GM18498 (cell line): ENCODE measurements around the gene GRID2IP.

Source experiments
- ATAC-seq: cut with Tn5 transposase; IDR thresholded peaks from one replicate; pipeline ENCODE4 v1.9.1; 2021; ENCODE audit warnings: mild to moderate bottlenecking, moderate library complexity; ENCODE audit not compliant: unreplicated experiment

GRID2IP gene

DNA sequence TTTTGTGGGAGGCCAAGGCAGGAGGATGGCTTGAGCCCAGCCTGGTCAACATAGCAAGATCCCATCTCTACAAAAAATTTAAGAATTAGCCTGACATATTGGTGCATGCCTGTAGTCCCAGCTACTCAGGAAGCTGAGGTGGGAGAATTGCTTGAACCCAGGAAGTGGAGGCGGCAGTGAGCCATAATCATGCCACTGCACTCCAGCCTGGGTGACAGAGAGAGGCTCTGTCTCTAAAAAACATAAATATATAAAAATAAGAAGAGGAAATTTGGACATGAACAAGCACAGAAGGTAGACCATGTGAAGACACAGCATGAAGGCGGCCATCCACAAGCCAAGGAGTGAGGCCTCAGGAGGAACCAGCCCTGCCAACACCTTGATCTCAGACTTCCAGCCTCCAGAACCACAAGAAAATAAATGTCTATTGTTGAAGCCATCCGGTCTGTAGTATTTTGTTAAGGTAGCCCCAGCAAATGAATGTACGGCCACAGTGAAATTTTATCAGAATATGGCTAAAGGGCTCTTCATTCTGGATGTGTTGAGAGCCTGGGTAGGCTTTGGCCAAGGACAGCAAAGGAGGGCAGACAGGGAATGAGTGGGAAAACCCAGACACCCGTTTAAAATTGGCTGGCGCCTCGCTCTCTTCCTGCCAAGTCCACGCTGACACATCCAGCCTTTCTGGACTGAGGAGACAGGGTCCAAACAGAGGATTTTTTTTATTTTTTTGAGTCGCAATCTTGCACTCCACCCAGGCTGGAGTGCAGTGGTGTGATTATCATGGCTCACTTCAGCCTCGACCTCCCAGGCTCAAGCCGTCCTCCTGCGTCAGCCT, 12.9 kb upstream of the GRID2IP start:
- no peak for ATAC-seq

GRCh38 chr7:6562106-6562505, 10.8 kb upstream of the GRID2IP start:
- ATAC-seq = no peak

- ATAC-seq = no peak
These were observed 8.6 kb upstream of the GRID2IP start for GRCh38 chr7:6559896-6560295.

- ATAC-seq = no peak
These were observed 7.6 kb upstream of the GRID2IP start for GRCh38 chr7:6558837-6559236.

GRCh38 chr7:6556196-6556595, 4.9 kb upstream of the GRID2IP start:
- no peak for ATAC-seq

- no peak for ATAC-seq
These were observed 3.6 kb upstream of the GRID2IP start for GRCh38 chr7:6554848-6555247.

- ATAC-seq = no peak
These were observed 2.3 kb upstream of the GRID2IP start for GRCh38 chr7:6553448-6554044.

- ATAC-seq = no peak
These were observed 3.9 kb downstream of the GRID2IP start for GRCh38 chr7:6547400-6547799.

DNA sequence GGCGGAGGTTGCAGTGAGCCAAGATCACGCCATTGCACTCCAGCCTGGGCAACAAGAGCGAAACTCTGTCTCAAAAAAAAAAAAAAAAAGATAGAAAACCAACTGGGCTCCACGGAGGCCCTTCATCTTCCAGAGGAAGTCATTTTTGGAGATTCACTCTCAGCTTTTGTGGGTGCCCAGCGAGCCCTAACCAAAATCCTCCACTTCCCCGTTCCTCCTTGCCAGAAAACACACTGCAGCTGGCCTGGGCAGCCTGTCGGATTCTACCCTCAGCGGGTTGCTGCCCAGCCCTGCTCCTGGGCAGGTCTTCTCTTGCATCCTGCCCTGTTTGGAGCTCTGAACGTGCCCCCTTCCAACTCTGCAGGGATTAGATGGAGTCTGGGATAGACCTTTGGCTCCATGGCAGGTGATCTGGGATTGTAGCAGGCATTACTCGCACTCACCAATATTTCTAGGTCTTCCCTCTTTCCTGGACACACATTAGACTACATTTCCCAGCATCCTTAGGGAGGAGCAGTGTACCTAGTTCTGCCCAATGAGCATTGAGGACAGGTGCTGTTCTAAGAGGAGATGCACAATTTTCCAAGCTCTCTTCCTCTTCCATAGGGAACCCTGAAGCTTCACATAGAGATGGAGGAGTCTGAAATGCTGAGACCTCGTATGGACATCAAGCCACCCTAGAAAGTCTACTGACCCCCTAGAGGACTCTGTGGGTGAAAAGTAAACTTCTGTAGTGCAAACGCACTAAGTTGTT, 4.6 kb downstream of the GRID2IP start:
- no peak for ATAC-seq

DNA sequence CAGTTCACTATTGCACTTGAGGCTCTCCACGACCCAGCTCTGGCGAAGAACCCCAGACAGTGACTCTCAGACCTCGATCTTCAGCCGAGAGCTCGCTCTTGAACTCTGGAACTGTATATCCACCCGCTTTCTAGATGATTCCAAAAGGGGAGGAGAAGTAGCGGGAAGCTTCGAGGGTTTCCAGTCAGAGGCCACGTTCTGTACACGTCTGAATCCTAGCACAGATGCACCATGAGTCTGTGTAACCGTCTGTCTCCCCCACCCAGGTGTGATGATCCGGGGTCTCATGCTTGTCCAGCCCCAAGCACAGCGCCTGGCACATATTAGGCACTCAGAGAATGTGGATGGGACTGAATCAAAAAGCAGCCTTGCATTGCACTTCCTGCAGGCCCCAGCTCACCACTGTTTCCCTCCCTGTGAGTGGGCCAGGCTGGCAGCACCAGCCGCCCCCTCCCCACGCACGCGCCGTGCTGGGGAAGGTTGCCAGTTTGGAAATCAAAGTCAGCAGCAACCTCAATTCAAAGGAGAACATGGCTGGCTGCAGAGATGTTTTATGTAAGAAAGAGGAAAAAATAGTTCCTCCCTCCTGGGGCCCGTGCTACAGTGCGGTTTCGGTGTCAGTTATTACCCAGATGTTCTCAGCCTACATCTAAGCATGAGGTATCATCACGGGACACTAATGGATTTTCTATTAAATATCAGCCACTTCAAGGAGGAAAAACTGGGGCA, 5.7 kb downstream of the GRID2IP start:
- no peak for ATAC-seq

DNA sequence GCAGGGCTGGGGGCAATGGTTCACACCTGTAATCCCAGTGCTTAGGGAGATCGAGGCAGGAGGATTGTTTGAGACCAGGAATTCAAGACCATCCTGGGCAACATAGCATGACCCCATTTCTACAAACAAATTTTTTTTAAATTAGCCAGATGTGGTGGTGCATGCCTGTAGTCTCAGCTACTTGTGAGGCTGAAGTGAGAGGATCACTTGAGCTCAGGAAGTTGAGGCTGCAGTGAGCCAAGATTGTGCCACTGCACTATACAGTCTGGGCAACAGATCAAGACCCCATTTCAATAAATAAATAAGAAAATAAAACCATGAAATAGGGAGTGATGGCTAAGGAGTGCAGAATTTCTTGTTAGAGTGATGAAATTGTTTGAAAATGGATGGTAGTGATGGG, 8.9 kb downstream of the GRID2IP start:
- no peak for ATAC-seq

DNA sequence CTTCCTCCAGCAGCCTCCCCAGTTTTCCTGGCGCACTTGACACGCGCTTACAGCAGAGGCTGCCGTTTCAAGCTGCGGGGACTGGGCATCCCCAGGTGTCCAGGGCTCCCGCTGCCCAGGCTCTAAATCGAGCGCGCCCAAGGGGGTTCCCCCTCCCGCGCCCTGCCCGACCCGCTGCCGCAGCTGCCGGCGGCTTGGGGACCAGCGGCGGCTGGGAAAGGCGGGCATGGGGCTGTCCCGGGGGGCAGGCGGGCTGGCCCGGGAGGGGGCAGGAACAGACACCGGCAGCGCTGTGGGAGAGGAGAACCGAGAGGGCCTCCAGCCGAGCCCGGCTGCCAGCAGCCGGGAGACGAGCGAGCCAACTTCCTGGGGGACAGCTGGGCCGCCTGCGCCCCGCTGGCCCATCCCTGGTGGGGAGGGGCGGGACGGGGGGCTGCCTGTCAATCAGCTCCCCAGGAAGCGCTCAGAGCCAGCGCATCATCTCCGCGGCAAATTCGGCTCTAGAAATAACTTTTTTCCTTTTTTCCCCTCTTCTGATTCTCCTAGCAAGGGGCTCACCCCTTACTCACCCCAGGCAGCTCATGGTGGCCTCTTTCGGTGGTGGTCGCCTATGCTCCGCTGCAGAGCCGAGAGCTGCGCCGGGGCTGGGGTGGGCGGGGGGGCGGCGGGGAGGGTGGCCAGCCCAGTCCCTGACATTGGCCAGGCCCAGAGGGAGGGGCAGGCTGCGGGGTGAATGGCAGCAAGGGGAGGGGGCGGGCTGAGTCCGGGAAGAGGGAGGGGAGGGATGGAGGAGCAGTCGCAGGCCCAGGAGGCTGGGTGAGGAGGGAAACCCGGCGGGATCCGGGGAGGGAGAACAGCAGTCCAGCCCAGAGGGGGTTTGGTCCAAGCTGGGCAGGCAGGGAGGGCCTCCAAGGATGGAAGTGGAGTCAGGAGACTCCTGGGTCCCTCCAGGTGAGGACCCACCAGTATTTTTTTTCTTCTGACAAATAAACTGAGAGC, 14.7 kb downstream of the GRID2IP start:
- no peak for ATAC-seq

- no peak for ATAC-seq
These were observed 17.3 kb downstream of the GRID2IP start for GRCh38 chr7:6533893-6534495.

GRCh38 chr7:6532516-6532915, 18.7 kb downstream of the GRID2IP start:
- ATAC-seq = no peak

- ATAC-seq = no peak
These were observed 19.6 kb downstream of the GRID2IP start for GRCh38 chr7:6531492-6532279.

- ATAC-seq = peak; percentile 58
These were observed 20.4 kb downstream of the GRID2IP start for GRCh38 chr7:6530626-6531491.

- ATAC-seq = no peak
These were observed 21.6 kb downstream of the GRID2IP start for GRCh38 chr7:6529643-6530042.
